Activated CD4-positive, alpha-beta memory T cell treated with anti-CD3 and anti-CD28 coated beads for 36 hours (primary cell): ENCODE data around the gene TCF7L2. TPM values are rescaled to one million over a fixed set of nuclear protein-coding genes. Genes with fewer than 3 reads are reported as not detected.

ENCODE experiments used
- CTCF ChIA-PET: fragments of 350-600 bp; sonication (Branson Sonifier 250); formaldehyde crosslinking; loops from one replicate; lab custom pipeline; 2021; ENCODE audit warnings: antibody characterized with exemption, inconsistent platforms; lab: Charles Lee
- POLR2A ChIA-PET: fragments of 350-600 bp; sonication (Branson Sonifier 250); formaldehyde crosslinking; loops from one replicate; lab custom pipeline; 2021; ENCODE audit warnings: antibody characterized with exemption; lab: Charles Lee
- DNase-seq: peaks from one replicate; pipeline ENCODE4 v3.0.0-alpha.2; 2020
- H3K27ac Mint-ChIP-seq: one replicate; pipeline ENCODE4 v1.8.0; 2021; ENCODE audit warnings: mixed read lengths
- H3K27me3 Mint-ChIP-seq: one replicate; pipeline ENCODE4 v1.8.0; 2021; ENCODE audit warnings: mixed read lengths
- H3K36me3 Mint-ChIP-seq: one replicate; pipeline ENCODE4 v1.8.0; 2021; ENCODE audit warnings: mixed read lengths
- H3K4me1 Mint-ChIP-seq: one replicate; pipeline ENCODE4 v1.8.0; 2021; ENCODE audit warnings: low read depth, mixed read lengths
- H3K4me3 Mint-ChIP-seq: one replicate; pipeline ENCODE4 v1.8.0; 2021; ENCODE audit warnings: mild to moderate bottlenecking, mixed read lengths
- H3K9me3 Mint-ChIP-seq: one replicate; pipeline ENCODE4 v1.8.0; 2021; ENCODE audit warnings: mixed read lengths
- intact Hi-C: fragments of 100-400 bp; cut with micrococcal nuclease; formaldehyde crosslinking; loops from one replicate; pipeline ENCODE4 v1.15.1; 2023
- total RNA-seq, 2 experiments: library from RNA; stranded (reverse); gene quantifications; one replicate each; pipeline ENCODE4 v1.2.3, GENCODE V29; 2021

TCF7L2 gene
- total RNA-seq, 2 experiments from 2014 or later: 0.71 to 1.5 TPM

DNA sequence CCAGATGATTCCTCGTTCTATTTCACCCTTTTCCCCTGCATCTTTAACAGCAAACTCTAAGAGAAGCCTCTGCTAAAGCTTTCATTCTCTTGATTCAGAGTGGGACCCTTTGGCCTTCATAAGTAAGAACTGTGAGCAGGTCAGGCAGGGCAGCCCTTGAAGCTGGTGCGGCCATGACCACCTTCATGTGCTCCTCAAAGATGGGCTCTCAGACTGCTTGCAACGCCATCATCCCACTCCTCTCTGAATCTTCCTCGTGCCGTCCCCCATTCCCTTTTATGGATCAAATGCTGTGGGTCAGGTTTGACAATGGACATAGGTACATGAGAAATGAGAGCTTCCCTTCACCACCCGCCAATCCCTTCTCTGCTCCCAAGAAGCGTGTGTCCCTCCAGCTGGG lies 207.4 kb downstream of the TCF7L2 start:
- no peaks in the 10 kb centered on the region for H3K27me3 Mint-ChIP-seq
- POLR2A ChIA-PET: no interaction called here
- intact Hi-C loops: no loop called here
- H3K4me1 Mint-ChIP-seq: no peaks in the 10 kb centered on the region
- no peak overlapping the region for H3K27ac Mint-ChIP-seq
- no peak overlapping the region for H3K4me3 Mint-ChIP-seq
- H3K36me3 Mint-ChIP-seq: no peaks in the 10 kb centered on the region
- no peaks in the 10 kb centered on the region for H3K9me3 Mint-ChIP-seq
- no peak for DNase-seq
- CTCF ChIA-PET: no interaction called here

DNA sequence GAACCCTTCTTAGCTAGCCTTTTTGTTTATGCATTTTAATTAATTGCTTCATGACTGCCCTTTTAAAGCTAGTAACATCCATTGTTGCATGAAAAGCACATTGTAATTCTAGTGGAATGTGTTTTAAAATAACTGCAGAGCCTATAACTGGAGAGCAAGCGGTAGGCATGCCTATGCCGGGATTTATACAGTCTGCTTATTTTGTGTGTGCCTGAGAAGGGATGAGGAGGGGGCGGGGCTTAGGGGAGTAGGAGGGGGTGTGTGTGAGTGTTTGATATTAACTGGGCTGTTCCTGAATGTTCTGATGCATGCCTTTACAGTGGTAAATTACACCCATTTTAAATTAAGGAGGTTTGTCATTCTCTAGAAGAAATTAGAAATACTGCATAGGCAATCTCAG lies 208.1 kb downstream of the TCF7L2 start:
- Mint-ChIP-seq H3K9me3 (no peaks in the 10 kb centered on the region), H3K36me3 (no peaks in the 10 kb centered on the region), H3K4me1 (no peaks in the 10 kb centered on the region)

DNA sequence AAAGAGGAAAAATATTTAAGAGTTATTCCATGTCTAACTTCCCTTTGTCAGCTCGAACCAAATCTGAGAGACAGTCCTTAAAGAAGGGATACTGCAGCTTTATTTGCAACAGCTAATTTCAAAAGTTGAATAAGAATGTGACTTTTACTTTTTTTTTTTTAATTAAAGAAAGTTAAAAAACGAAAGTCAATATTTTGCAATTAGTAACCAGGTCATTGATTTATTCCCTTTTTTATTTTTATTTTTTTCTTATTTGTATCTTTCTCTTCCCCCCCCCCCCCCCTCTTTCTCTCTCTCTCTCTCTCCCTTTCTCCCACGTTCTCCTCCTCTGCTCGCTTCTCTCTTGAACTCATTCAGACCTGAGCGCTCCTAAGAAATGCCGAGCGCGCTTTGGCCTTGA lies 209.5 kb downstream of the TCF7L2 start:
- H3K36me3 Mint-ChIP-seq: no peaks in the 10 kb centered on the region
- intact Hi-C loops: no loop called here
- H3K27ac Mint-ChIP-seq: no peak overlapping the region
- ChIA-PET POLR2A (no interaction called here), CTCF (interaction anchor here (0.7 kb wide), 2 partner anchors 9 to 76 kb away, joined by 4 read pairs; no protein-coding TSS in a partner anchor)
- no peak overlapping the region for H3K4me3 Mint-ChIP-seq
- no peaks in the 10 kb centered on the region for H3K27me3 Mint-ChIP-seq
- no peaks in the 10 kb centered on the region for H3K9me3 Mint-ChIP-seq
- no peak for DNase-seq
- H3K4me1 Mint-ChIP-seq: no peaks in the 10 kb centered on the region

More for the DNA sequence above, 208.1 kb downstream of the TCF7L2 start:
- ChIA-PET CTCF (no interaction called here), POLR2A (no interaction called here)
- H3K27me3 Mint-ChIP-seq: no peaks in the 10 kb centered on the region
- no peak for DNase-seq
- intact Hi-C loops: no loop called here
- H3K4me3 Mint-ChIP-seq: no peak overlapping the region
- H3K27ac Mint-ChIP-seq: no peak overlapping the region

DNA sequence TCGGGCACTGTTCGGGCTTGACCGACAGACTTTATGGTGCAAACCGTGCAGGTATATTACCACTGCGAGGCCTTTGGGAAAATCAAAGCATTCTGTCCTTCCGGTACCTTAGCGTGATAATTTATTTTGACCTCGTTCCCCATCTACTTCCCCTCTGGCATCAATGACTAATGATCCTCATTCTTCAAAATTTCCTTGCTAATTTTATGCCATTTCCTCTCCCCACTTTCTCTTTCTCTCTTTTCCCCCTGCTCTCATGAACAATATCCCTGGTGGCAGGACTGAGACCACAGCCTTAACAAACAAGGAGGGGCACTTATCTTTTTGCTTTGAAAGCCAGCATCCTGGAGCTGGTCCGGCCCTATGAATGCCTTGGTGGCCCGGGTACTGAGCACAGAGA lies 210.6 kb downstream of the TCF7L2 start:
- Mint-ChIP-seq H3K36me3 (no peaks in the 10 kb centered on the region), H3K4me3 (no peak overlapping the region), H3K27ac (no peak overlapping the region), H3K9me3 (no peaks in the 10 kb centered on the region), H3K4me1 (no peaks in the 10 kb centered on the region), H3K27me3 (no peaks in the 10 kb centered on the region)
- ChIA-PET CTCF (no interaction called here), POLR2A (no interaction called here)
- DNase-seq: no peak
- intact Hi-C loops: no loop called here

DNA sequence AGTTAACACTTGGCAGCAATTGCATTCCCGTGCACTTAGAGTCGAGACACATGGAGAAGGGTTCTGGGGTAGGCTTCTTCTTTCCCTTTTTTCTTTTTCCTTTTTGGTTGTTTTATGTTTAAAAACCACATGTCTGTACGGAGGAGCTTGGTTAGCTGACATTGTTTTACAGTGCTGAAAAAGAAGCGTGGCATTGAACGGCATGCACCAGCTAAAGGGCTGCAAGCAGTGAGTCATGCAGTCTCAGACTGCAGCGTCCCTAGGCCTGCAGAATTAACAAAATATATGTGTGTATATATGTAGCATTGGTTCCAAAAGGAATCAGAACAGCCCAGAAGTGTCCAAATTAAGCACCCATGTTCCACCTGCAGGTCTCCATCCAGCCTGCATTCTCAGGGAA lies 211.0 kb downstream of the TCF7L2 start:
- Mint-ChIP-seq H3K4me3 (no peak overlapping the region), H3K36me3 (no peaks in the 10 kb centered on the region), H3K27ac (no peak overlapping the region), H3K9me3 (no peaks in the 10 kb centered on the region), H3K27me3 (no peaks in the 10 kb centered on the region), H3K4me1 (no peaks in the 10 kb centered on the region)
- ChIA-PET POLR2A (no interaction called here), CTCF (no interaction called here)
- intact Hi-C loops: no loop called here
- DNase-seq: no peak

DNA sequence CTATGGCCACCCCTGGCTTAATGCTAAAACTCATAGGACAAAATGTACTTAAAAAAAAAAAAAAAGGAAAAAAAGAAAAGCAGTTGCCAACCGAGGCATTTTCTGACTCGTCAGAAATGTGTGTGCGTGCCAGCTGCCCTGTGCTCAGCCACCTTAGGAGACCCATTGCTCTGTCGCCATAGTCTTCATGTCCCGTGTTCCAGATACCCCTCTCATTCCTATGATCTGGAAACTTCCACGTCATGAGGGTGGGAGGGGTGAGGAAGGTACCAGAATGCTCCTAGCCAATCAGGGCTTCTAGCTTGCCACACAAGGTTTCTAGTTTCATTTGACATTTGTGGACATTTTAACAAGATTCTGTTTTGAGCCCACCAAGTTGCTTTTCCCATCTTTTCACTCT lies 212.9 kb downstream of the TCF7L2 start:
- no peak overlapping the region for H3K27ac Mint-ChIP-seq
- ChIA-PET CTCF (no interaction called here), POLR2A (no interaction called here)
- no peaks in the 10 kb centered on the region for H3K4me1 Mint-ChIP-seq
- H3K4me3 Mint-ChIP-seq: no peak overlapping the region
- no peaks in the 10 kb centered on the region for H3K36me3 Mint-ChIP-seq
- no peaks in the 10 kb centered on the region for H3K27me3 Mint-ChIP-seq
- no peak for DNase-seq
- H3K9me3 Mint-ChIP-seq: no peaks in the 10 kb centered on the region
- intact Hi-C loops: no loop called here

DNA sequence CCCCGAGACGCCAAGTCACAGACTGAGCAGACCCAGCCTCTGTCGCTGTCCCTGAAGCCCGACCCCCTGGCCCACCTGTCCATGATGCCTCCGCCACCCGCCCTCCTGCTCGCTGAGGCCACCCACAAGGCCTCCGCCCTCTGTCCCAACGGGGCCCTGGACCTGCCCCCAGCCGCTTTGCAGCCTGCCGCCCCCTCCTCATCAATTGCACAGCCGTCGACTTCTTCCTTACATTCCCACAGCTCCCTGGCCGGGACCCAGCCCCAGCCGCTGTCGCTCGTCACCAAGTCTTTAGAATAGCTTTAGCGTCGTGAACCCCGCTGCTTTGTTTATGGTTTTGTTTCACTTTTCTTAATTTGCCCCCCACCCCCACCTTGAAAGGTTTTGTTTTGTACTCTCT lies 215.6 kb downstream of the TCF7L2 start:
- H3K9me3 Mint-ChIP-seq: no peaks in the 10 kb centered on the region
- H3K4me3 Mint-ChIP-seq: no peak overlapping the region
- no peak overlapping the region for H3K27ac Mint-ChIP-seq
- H3K36me3 Mint-ChIP-seq: no peaks in the 10 kb centered on the region
- no peak for DNase-seq
- H3K4me1 Mint-ChIP-seq: peaks cover 8% of the 10 kb centered on the region
- ChIA-PET POLR2A (no interaction called here), CTCF (interaction anchor here (0.7 to 0.9 kb wide), 2 partner anchors 23 to 447 kb away, joined by 3 to 5 read pairs; no protein-coding TSS in a partner anchor)
- intact Hi-C loops: no loop called here
- H3K27me3 Mint-ChIP-seq: no peaks in the 10 kb centered on the region

DNA sequence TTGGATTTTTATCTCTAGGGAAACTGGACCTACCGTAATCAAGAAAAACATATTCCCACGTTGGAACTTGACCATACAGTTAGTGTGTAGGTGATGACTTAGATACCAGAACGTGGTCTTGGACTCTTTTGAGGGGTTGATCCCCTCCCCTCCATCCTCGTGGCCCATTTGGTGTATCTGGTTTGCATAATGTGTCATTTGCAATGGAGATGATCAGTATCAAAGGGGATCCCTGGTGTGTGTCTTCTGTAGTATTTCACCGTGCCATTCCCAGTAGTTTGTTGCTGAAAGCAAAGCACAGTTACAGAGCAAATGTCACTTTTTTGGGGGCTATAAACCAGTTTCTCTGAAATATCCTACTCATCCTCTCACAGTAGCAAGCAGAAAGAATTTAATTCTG lies 217.7 kb downstream of the TCF7L2 start:
- intact Hi-C loops: no loop called here
- POLR2A ChIA-PET: no interaction called here
- Mint-ChIP-seq H3K4me3 (no peak overlapping the region), H3K4me1 (peaks cover 8% of the 10 kb centered on the region), H3K27ac (no peak overlapping the region), H3K9me3 (no peaks in the 10 kb centered on the region), H3K36me3 (no peaks in the 10 kb centered on the region), H3K27me3 (peaks cover 3% of the 10 kb centered on the region)
- CTCF ChIA-PET: no interaction called here
- DNase-seq: no peak

DNA sequence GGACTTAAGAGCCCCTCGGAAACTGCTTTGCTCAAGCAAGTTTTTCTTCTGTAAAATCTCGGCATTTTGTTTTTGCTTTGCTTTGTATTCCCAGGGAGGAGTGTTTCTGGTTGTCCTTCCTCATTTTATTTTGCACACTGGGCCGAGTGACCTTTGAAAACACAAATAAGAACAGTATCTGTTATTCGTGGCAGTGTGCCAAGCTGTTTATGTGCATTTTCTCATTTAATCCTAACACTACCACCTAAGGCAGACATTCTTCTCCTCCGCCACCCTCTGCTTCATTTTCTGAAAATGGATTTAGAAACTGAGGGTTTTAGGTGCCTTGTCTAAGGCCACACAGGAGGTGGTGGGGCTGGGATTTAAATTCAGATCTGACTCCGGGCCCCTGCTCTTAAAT lies 218.5 kb downstream of the TCF7L2 start:
- Mint-ChIP-seq H3K9me3 (no peaks in the 10 kb centered on the region), H3K27ac (no peak overlapping the region), H3K4me1 (peaks cover 8% of the 10 kb centered on the region), H3K4me3 (no peak overlapping the region), H3K36me3 (no peaks in the 10 kb centered on the region), H3K27me3 (peaks cover 3% of the 10 kb centered on the region)
- DNase-seq: no peak
- ChIA-PET POLR2A (no interaction called here), CTCF (no interaction called here)
- intact Hi-C loops: no loop called here

DNA sequence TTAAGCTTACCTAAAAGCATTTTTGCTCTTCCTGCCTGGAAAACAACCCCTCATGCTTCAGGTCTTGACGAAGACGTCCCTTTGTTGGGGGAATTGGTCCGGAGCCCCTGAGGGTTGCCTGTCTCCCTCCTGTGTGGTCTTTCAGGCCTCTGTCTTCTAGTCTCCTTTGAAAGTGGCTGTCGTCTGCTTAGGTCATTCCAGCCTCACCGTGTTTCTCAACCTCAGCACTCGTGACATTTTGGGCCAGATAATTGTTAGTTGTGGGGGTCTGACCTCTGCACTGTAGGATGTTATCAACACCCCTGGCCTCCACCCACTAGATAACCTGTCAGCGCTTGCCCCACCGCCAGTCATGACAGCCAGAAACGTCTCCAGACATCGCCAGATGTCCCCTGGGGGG lies 219.1 kb downstream of the TCF7L2 start:
- no peaks in the 10 kb centered on the region for H3K36me3 Mint-ChIP-seq
- no peak overlapping the region for H3K27ac Mint-ChIP-seq
- no peaks in the 10 kb centered on the region for H3K9me3 Mint-ChIP-seq
- H3K27me3 Mint-ChIP-seq: peaks cover 3% of the 10 kb centered on the region
- no peak overlapping the region for H3K4me3 Mint-ChIP-seq
- ChIA-PET POLR2A (no interaction called here), CTCF (no interaction called here)
- intact Hi-C loops: no loop called here
- no peak for DNase-seq
- peaks cover 8% of the 10 kb centered on the region for H3K4me1 Mint-ChIP-seq

DNA sequence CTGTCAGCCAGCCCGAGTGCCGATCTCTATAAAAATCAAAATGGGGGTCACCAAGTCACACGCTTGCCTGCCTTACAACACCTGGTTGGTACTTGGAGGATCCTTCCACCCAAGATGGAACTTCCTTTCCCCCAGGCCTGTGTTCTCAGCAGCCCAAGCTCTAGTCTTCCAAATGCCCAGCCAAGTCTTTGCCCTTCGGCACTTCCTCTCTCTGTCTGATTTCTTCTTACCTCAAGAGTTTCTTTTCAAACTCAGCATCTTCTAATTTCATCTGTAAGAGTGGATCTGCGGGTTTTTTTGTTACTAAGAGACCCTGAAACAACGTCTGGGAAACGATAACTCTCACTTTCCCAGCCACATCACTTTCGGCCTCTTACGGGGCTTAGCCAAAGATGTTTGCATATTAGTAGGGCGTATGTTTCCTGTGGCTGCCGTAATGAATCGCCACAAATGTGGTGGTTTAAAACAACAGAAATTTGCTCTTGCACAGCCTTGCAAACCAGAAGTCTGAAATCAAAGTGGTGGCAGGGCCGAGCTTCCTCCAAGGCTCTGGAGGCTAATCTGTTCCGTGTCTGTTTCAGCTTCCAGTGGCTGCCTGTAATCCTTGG lies 219.9 kb downstream of the TCF7L2 start:
- H3K4me3 Mint-ChIP-seq: no peak overlapping the region
- H3K4me1 Mint-ChIP-seq: peaks cover 8% of the 10 kb centered on the region
- ChIA-PET CTCF (no interaction called here), POLR2A (no interaction called here)
- H3K27ac Mint-ChIP-seq: no peak overlapping the region
- no peaks in the 10 kb centered on the region for H3K9me3 Mint-ChIP-seq
- no peaks in the 10 kb centered on the region for H3K36me3 Mint-ChIP-seq
- peaks cover 3% of the 10 kb centered on the region for H3K27me3 Mint-ChIP-seq
- intact Hi-C loops: no loop called here
- peak; percentile 42 for DNase-seq

DNA sequence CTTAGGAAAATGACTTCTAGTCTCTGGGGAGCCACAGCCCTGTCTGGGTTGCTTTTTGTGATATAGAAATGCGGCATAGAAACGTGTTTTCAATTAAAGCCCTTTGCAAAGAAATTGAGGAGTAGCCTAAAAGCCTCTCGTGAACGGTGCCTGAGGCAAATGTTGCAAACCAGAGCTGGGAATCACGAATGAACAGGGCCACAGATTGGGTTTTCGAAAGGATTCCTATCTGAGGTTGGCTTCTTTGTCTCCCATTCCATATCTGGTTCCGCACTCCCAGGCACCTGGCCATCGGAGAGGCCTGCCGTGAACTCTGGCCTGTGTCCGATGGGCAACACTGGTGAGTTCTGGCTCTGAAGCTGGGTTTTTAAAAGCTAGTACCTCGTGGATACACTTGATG lies 221.6 kb downstream of the TCF7L2 start:
- no peak for DNase-seq
- H3K4me1 Mint-ChIP-seq: peaks cover 8% of the 10 kb centered on the region
- intact Hi-C loops: no loop called here
- ChIA-PET CTCF (no interaction called here), POLR2A (no interaction called here)
- H3K4me3 Mint-ChIP-seq: no peak overlapping the region
- no peaks in the 10 kb centered on the region for H3K9me3 Mint-ChIP-seq
- H3K27ac Mint-ChIP-seq: no peak overlapping the region
- peaks cover 3% of the 10 kb centered on the region for H3K27me3 Mint-ChIP-seq
- H3K36me3 Mint-ChIP-seq: no peaks in the 10 kb centered on the region

DNA sequence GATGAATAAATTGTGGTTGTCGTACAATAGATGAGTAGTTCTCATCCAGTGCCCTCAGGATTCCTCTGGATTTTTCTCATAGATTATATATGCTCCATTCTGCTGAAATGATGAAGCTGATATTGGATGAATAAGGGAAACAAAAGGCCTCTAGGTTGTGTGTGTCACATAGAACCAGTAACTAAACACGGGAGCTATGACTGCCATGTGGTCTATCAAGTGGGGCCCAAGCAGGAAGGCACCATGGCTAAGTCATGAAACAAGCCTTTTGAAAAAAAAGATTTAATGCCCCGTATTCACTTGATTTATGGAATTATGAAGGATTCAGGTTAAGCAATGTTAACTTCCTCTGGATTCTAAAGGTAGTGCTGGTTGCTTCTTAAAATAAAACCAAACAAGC lies 225.1 kb downstream of the TCF7L2 start:
- Mint-ChIP-seq H3K36me3 (no peaks in the 10 kb centered on the region), H3K4me1 (peaks cover 3% of the 10 kb centered on the region), H3K4me3 (no peak overlapping the region), H3K27me3 (peaks cover 3% of the 10 kb centered on the region), H3K27ac (no peak overlapping the region), H3K9me3 (no peaks in the 10 kb centered on the region)
- intact Hi-C loops: no loop called here
- ChIA-PET POLR2A (no interaction called here), CTCF (no interaction called here)
- no peak for DNase-seq
